ENCODE results near the gene PRRT4.

DNA sequence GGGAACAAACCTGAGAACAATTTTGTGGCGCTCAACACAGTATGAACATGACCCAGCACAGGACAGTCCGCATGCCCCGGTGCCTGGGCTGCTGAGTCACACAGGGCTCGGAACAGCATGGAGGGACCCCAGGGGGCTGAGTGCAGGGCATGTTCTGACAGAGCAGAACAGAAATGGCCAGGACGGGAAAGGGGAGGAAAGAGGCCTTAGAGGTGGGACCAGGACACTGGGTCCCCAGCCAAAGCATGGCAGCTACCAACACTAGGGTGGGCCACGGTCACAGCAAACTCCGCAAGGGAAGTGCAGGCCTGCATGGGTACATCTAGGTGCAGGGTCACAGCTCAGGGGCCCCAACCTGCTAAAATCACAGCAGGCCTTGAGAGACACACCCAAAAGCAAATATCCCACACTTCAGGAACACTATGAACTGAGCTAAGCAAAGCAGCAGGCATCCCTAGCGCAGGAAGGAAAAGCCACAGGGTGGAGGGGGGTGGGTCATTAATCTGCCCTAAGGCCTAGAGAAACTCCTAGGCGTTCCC lies 42.7 kb upstream of the PRRT4 start:
- TF ChIP-seq, protein P1, sequence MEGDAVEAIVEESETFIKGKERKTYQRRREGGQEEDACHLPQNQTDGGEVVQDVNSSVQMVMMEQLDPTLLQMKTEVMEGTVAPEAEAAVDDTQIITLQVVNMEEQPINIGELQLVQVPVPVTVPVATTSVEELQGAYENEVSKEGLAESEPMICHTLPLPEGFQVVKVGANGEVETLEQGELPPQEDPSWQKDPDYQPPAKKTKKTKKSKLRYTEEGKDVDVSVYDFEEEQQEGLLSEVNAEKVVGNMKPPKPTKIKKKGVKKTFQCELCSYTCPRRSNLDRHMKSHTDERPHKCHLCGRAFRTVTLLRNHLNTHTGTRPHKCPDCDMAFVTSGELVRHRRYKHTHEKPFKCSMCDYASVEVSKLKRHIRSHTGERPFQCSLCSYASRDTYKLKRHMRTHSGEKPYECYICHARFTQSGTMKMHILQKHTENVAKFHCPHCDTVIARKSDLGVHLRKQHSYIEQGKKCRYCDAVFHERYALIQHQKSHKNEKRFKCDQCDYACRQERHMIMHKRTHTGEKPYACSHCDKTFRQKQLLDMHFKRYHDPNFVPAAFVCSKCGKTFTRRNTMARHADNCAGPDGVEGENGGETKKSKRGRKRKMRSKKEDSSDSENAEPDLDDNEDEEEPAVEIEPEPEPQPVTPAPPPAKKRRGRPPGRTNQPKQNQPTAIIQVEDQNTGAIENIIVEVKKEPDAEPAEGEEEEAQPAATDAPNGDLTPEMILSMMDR (IDR thresholded peaks at IDR 0.05; ENCODE audit: low read length), result no peak
- no peak for TF ChIP-seq EZH2 (optimal IDR thresholded peaks at IDR 0.05; ENCODE audit: low read depth, low read length)
- TF ChIP-seq EZH2phosphoT487 (IDR thresholded peaks at IDR 0.05; ENCODE audit: low read length), result no peak
